ENCODE measurements around the gene TPD52L1.

GRCh38 chr6:125253881-125254280 is 100.3 kb downstream of the TPD52L1 start:
- TF ChIP-seq EZH2phosphoT487 (IDR thresholded peaks at IDR 0.05; ENCODE audit: low read depth, severe bottlenecking, unreplicated experiment) = no peak
- no peak for TF ChIP-seq CTCF (IDR thresholded peaks at IDR 0.05; ENCODE audit: poor library complexity)

All from hepatocyte (in vitro differentiated cells).